NCI-H1105 (cell line): ENCODE data around the gene SPACA9.

Experiments used
- DNase-seq: peaks from one replicate; lab custom pipeline; 2025; lab: John Stamatoyannopoulos, UW

SPACA9 gene

GRCh38 chr9:132894862-132895835 is 16.5 kb downstream of the SPACA9 start:
- no peak for DNase-seq

GRCh38 chr9:132896264-132896663 is 17.6 kb downstream of the SPACA9 start:
- no peak for DNase-seq

GRCh38 chr9:132896906-132897305 is 18.2 kb downstream of the SPACA9 start:
- no peak for DNase-seq

- DNase-seq: no peak
Measured at GRCh38 chr9:132898051-132898450, 19.4 kb downstream of the SPACA9 start.

GRCh38 chr9:132901858-132902831 is 23.4 kb downstream of the SPACA9 start:
- DNase-seq: peak; percentile 44

GRCh38 chr9:132903574-132904492 is 25.1 kb downstream of the SPACA9 start:
- no peak for DNase-seq

- no peak for DNase-seq
Measured at GRCh38 chr9:132905726-132906125, 27.0 kb downstream of the SPACA9 start.

GRCh38 chr9:132908635-132909034 is 29.9 kb downstream of the SPACA9 start:
- DNase-seq: no peak

- DNase-seq: no peak
Measured at GRCh38 chr9:132909311-132909710, 30.6 kb downstream of the SPACA9 start.

GRCh38 chr9:132910376-132910775 is 31.7 kb downstream of the SPACA9 start:
- DNase-seq: no peak

- DNase-seq: no peak
Measured at GRCh38 chr9:132912131-132912530, 33.4 kb downstream of the SPACA9 start.

- DNase-seq: no peak
Measured at GRCh38 chr9:132914924-132915323, 36.2 kb downstream of the SPACA9 start.

GRCh38 chr9:132919614-132920268 is 41.0 kb downstream of the SPACA9 start:
- no peak for DNase-seq

GRCh38 chr9:132923346-132923902 is 44.7 kb downstream of the SPACA9 start:
- no peak for DNase-seq

- DNase-seq: no peak
Measured at GRCh38 chr9:132927704-132928103, 49.0 kb downstream of the SPACA9 start.

- DNase-seq: no peak
Measured at GRCh38 chr9:132931178-132931735, 52.6 kb downstream of the SPACA9 start.

GRCh38 chr9:132935026-132935425 is 56.3 kb downstream of the SPACA9 start:
- no peak for DNase-seq

GRCh38 chr9:132937463-132937901 is 58.8 kb downstream of the SPACA9 start:
- no peak for DNase-seq

GRCh38 chr9:132939169-132939568 is 60.5 kb downstream of the SPACA9 start:
- DNase-seq: no peak
